Esophagus (tissue), 2 donors: ENCODE results near the gene PLCE1. TPM values are rescaled to one million over a fixed set of nuclear protein-coding genes. Genes with fewer than 3 reads are reported as not detected.
"Not testable (repeated sequence)": the region's sequence is repeated elsewhere in the genome, so short reads cannot be mapped to it uniquely, and the experiment has no call there.

ENCODE experiments used
- H3K27ac ChIP-seq, 2 donors: one replicate each; pipeline ENCODE4 v1.5.1; 2013; ENCODE audit warnings: low read depth in 2 of 2, mild to moderate bottlenecking in 2 of 2, inconsistent platforms in 1 of 2, low read length in 1 of 2, moderate library complexity in 1 of 2
- H3K27me3 ChIP-seq, 2 donors: one replicate each; pipeline ENCODE4 v1.6.1; 2013; ENCODE audit warnings: low read length in 2 of 2, control low read depth in 1 of 2, mild to moderate bottlenecking in 1 of 2; ENCODE audit not compliant: insufficient read depth in 2 of 2, control insufficient read depth in 1 of 2
- H3K36me3 ChIP-seq, 2 donors: one replicate each; pipeline ENCODE4 v1.6.1; 2013; ENCODE audit warnings: low read length in 1 of 2; ENCODE audit not compliant: control insufficient read depth in 2 of 2, insufficient read depth in 2 of 2
- H3K4me1 ChIP-seq, 2 donors: one replicate each; pipeline ENCODE4 v1.6.1; 2013; ENCODE audit warnings: low read length in 1 of 2; ENCODE audit not compliant: control insufficient read depth in 2 of 2, insufficient read depth in 2 of 2
- H3K4me3 ChIP-seq, 2 donors: one replicate each; pipeline ENCODE4 v1.5.1; 2013; ENCODE audit warnings: low read length in 2 of 2, mild to moderate bottlenecking in 2 of 2, low read depth in 1 of 2, moderate library complexity in 1 of 2
- H3K9me3 ChIP-seq, 2 donors: one replicate each; pipeline ENCODE4 v1.6.1; 2013; ENCODE audit warnings: mild to moderate bottlenecking in 2 of 2, low read depth in 1 of 2, low read length in 1 of 2, moderate library complexity in 1 of 2; ENCODE audit not compliant: control insufficient read depth in 2 of 2, insufficient read depth in 1 of 2
- WGBS, 2 donors: extraction: QIAGEN DNeasy Blood & Tissue Kit; methylation state at CpG; one replicate each; pipeline ENCODE4 v1.1.7; 2013; 5-methylcytosine and 5-hydroxymethylcytosine counted together
- polyA plus RNA-seq, 2 donors: library from polyadenylated mRNA; stranded (reverse); fragments of 200-250 nt; gene quantifications; one replicate each; pipeline ENCODE4 v1.2.3, GENCODE V29; 2013
- donor health status: healthy with polysubstance abuse.
- donor health status: Bipolar disorder and iron deficiency.

Gene PLCE1
- polyA plus RNA-seq, 2 donors: 0.85 to 1.1 TPM

DNA sequence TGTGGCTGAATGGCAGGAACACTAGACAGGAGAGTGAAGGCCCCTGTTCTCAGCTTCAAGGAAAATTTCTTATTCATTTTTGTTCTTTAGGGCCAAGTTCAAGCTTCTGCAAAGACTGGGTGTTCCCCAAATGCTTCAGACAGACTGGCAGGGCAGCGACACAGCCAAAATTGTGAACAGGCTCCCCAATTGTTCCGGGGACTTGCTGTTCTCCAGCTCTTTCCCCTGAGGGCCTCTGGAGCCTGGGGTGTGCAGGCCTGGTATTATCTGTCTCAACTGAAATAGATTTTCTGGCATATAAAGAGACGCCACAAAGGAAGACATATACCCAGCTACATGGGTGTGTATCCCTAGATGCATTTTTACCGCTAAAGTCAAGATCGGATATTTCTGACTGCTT lies 30.3 kb upstream of the PLCE1 start:
- 77 to 81% methylated on average over 5 of the region's 5 CpGs for WGBS, 2 donors

GRCh38 chr10:93965911-93966310 lies 27.8 kb upstream of the PLCE1 start:
- Histone ChIP-seq H3K4me1 (no peaks in the 10 kb centered on the region), H3K9me3 (no peaks in the 10 kb centered on the region), H3K27me3 (no peaks in the 10 kb centered on the region), H3K4me3 (no peak overlapping the region), H3K36me3 (no peaks in the 10 kb centered on the region), H3K27ac (no peak overlapping the region)

More for the DNA sequence above, 30.3 kb upstream of the PLCE1 start:
- no peaks in the 10 kb centered on the region for H3K9me3 ChIP-seq
- no peaks in the 10 kb centered on the region for H3K4me1 ChIP-seq
- no peak overlapping the region for H3K27ac ChIP-seq
- H3K27me3 ChIP-seq: no peaks in the 10 kb centered on the region
- no peak overlapping the region for H3K4me3 ChIP-seq
- H3K36me3 ChIP-seq: no peaks in the 10 kb centered on the region

GRCh38 chr10:93967756-93968155 lies 26.0 kb upstream of the PLCE1 start:
- Histone ChIP-seq H3K27me3 (no peaks in the 10 kb centered on the region), H3K4me3 (no peak overlapping the region), H3K9me3 (no peaks in the 10 kb centered on the region), H3K27ac (no peak overlapping the region), H3K4me1 (no peaks in the 10 kb centered on the region), H3K36me3 (no peaks in the 10 kb centered on the region)
- WGBS, 2 donors: 89 to 98% methylated on average over 2 of the region's 2 CpGs

DNA sequence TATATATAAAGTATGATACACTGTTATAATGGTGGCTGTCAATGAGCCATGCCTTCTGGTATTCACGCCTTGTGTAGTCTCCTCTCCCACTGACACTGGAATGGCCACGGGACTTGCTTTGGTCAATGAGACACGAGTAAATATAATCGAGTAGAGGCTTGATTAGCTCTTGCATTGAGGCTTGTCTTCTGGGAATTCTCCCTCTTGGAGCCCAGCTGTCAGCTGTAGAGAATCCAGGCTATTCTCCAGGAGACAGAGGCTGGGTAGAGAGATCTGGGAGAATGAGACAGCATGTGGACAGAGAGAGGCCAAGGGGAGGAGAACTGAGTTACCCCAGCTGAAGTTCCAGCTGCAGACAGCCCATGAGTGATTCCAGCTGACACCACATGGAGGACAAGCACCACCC lies 25.2 kb upstream of the PLCE1 start:
- H3K27me3 ChIP-seq: no peaks in the 10 kb centered on the region
- no peaks in the 10 kb centered on the region for H3K9me3 ChIP-seq
- 74 to 75% methylated on average over 4 of the region's 4 CpGs for WGBS, 2 donors
- H3K4me3 ChIP-seq: no peak overlapping the region
- H3K27ac ChIP-seq: no peak overlapping the region
- H3K36me3 ChIP-seq: no peaks in the 10 kb centered on the region
- H3K4me1 ChIP-seq: no peaks in the 10 kb centered on the region

DNA sequence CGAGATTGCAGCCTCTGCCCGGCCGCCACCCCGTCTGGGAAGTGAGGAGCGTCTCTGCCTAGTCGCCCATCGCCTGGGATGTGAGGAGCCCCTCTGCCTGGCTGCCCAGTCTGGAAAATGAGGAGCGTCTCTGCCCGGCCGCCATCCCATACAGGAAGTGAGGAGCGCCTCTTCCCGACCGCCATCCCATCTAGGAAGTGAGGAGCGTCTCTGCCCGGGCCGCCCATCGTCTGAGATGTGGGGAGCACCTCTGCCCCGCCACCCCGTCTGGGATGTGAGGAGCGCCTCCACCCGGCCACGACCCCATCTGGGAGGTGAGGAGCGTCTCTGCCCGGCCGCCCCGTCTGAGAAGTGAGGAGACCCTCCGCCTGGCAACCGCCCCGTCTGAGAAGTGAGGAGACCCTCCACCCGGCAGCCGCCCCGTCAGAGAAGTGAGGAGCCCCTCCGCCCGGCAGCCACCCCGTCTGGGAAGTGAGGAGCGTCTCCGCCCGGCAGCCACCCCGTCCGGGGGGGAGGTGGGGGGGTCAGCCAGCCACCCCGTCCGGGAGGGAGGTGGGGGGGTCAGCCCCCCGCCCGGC lies 23.2 kb upstream of the PLCE1 start:
- H3K27me3 ChIP-seq, H3K4me3 ChIP-seq, H3K9me3 ChIP-seq, H3K4me1 ChIP-seq, H3K36me3 ChIP-seq, H3K27ac ChIP-seq: not testable (repeated sequence)
- WGBS, 2 donors: 95% methylated on average over 39 to 44 of the region's 44 CpGs

- H3K9me3 ChIP-seq: no peaks in the 10 kb centered on the region
- WGBS, 2 donors: 79 to 89% methylated on average over 2 of the region's 2 CpGs
- no peaks in the 10 kb centered on the region for H3K36me3 ChIP-seq
- no peaks in the 10 kb centered on the region for H3K27me3 ChIP-seq
- no peak overlapping the region for H3K27ac ChIP-seq
- H3K4me1 ChIP-seq: no peaks in the 10 kb centered on the region
- no peak overlapping the region for H3K4me3 ChIP-seq
Observed at GRCh38 chr10:93973748-93974445, 19.8 kb upstream of the PLCE1 start.

- Histone ChIP-seq H3K9me3 (no peaks in the 10 kb centered on the region), H3K36me3 (no peaks in the 10 kb centered on the region), H3K27me3 (no peaks in the 10 kb centered on the region), H3K27ac (no peak overlapping the region), H3K4me1 (no peaks in the 10 kb centered on the region), H3K4me3 (no peak overlapping the region)
- WGBS, 2 donors: 72 to 75% methylated on average over 3 of the region's 3 CpGs
Observed at GRCh38 chr10:93977442-93977841, 16.3 kb upstream of the PLCE1 start.

GRCh38 chr10:93980486-93980885 lies 13.2 kb upstream of the PLCE1 start:
- H3K36me3 ChIP-seq: no peaks in the 10 kb centered on the region
- H3K9me3 ChIP-seq: no peaks in the 10 kb centered on the region
- no peaks in the 10 kb centered on the region for H3K4me1 ChIP-seq
- no peak overlapping the region for H3K4me3 ChIP-seq
- no peaks in the 10 kb centered on the region for H3K27me3 ChIP-seq
- no peak overlapping the region for H3K27ac ChIP-seq
- 88 to 89% methylated on average over 3 of the region's 3 CpGs for WGBS, 2 donors

DNA sequence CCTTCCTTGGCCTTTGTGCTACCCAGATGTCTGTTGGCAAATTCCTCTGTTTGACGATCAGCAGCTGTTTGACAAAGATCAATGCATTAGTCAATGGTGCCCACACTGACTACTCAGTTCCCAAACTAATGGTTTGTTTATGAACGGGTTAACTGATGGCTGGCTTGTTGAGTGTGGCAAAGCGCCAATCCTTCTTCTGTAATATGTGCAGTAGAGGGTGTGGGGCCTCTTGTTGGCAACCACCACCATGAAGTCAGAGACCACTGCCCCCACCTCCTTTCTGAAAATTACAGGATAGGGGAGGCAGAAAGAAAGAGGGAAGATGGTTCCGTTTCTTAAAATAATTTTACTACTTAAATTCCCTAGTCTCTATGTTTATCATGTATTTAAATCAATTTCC lies 2.6 kb upstream of the PLCE1 start:
- H3K4me1 ChIP-seq: no peaks in the 10 kb centered on the region
- WGBS, 2 donors: 52 to 70% methylated on average over 4 of the region's 4 CpGs
- no peaks in the 10 kb centered on the region for H3K36me3 ChIP-seq
- peaks cover 0 to 3% of the 10 kb centered on the region in 2 donors for H3K27me3 ChIP-seq
- H3K4me3 ChIP-seq: no peak overlapping the region
- no peak overlapping the region for H3K27ac ChIP-seq
- no peaks in the 10 kb centered on the region for H3K9me3 ChIP-seq
